Measurements from ENCODE around the gene F2R. TPM values are rescaled to one million over a fixed set of nuclear protein-coding genes. Genes with fewer than 3 reads are reported as not detected.
A peak's percentile ranks its signal among the peaks of the same experiment; 100 is the strongest.
"Not testable (repeated sequence)": the region's sequence is repeated elsewhere in the genome, so short reads cannot be mapped to it uniquely, and the experiment has no call there.

The F2R gene
- total RNA-seq, 4 donors from 2014 or later = 33.8 to 48.6 (median 45.7) TPM

DNA sequence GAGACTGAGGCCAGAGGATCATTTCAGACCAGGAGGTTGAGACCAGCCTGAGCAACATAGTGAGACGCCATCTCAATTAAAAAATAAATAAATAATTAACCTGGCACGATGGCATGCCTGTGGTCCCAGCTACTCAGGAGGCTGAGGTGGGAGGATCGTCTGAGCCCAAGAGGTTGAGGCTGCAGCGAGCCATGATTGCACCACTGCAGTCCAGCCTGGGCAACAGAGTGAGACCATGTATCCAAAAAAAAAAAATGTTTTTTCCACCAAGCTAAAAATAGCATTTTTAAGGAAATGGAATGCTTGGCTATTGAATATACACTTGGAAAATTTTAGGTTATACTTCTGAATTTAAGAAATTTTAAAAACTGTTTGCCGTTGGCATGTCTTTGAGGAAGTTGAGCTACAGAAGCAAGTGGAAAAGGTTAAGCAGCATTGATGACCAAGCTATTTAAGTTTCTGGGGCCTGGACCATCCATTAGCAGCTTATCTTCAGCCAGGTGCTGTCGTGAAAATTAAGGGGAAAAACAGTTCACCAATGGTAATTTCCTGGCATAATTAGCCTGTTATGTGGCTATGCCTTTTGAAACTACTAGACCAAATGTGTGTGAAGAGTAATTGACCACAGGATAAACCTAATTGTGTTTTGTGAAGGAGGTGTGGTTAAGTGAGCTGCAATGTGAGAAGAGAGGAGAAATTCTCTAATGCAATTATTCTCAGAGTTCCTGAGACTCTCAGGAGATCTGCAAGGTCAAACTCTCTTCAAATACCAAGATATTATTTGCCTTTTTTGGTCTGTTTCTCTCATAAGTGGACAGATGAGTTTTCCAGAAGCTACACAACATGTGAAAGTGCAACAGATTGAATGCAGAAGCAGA is 21.0 kb downstream of the F2R start:
- Histone ChIP-seq H3K27ac (no peak overlapping the region), H3K9me3 (no peaks in the 10 kb centered on the region), H3K4me1 (peaks cover 4% of the 10 kb centered on the region), H3K27me3 (no peaks in the 10 kb centered on the region), H3K4me3 (no peak overlapping the region), H3K36me3 (peaks cover 12% of the 10 kb centered on the region)
- WGBS = 82% methylated on average over 6 of the region's 6 CpGs
- no peak for DNase-seq (ENCODE audit: low spot score in 2 of 2)
- TF ChIP-seq POLR2AphosphoS5 (IDR thresholded peaks at IDR 0.05) = no peak
- TF ChIP-seq, protein P1, sequence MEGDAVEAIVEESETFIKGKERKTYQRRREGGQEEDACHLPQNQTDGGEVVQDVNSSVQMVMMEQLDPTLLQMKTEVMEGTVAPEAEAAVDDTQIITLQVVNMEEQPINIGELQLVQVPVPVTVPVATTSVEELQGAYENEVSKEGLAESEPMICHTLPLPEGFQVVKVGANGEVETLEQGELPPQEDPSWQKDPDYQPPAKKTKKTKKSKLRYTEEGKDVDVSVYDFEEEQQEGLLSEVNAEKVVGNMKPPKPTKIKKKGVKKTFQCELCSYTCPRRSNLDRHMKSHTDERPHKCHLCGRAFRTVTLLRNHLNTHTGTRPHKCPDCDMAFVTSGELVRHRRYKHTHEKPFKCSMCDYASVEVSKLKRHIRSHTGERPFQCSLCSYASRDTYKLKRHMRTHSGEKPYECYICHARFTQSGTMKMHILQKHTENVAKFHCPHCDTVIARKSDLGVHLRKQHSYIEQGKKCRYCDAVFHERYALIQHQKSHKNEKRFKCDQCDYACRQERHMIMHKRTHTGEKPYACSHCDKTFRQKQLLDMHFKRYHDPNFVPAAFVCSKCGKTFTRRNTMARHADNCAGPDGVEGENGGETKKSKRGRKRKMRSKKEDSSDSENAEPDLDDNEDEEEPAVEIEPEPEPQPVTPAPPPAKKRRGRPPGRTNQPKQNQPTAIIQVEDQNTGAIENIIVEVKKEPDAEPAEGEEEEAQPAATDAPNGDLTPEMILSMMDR (IDR thresholded peaks at IDR 0.05) = no peak
- no peak for TF ChIP-seq EP300 (IDR thresholded peaks at IDR 0.05)
- no peak for TF ChIP-seq POLR2A (IDR thresholded peaks at IDR 0.05)

GRCh38 chr5:76737846-76738245 is 21.9 kb downstream of the F2R start:
- Histone ChIP-seq H3K4me3 (no peak overlapping the region), H3K36me3 (peaks cover 5% of the 10 kb centered on the region), H3K9me3 (no peaks in the 10 kb centered on the region), H3K4me1 (peaks cover 4% of the 10 kb centered on the region), H3K27me3 (no peaks in the 10 kb centered on the region), H3K27ac (no peak overlapping the region)
- WGBS = 86% methylated on average over 5 of the region's 5 CpGs
- TF ChIP-seq POLR2AphosphoS5 (IDR thresholded peaks at IDR 0.05) = no peak
- no peak for TF ChIP-seq EP300 (IDR thresholded peaks at IDR 0.05)
- no peak for TF ChIP-seq POLR2A (IDR thresholded peaks at IDR 0.05)
- TF ChIP-seq, protein P1 (IDR thresholded peaks at IDR 0.05) = no peak
- DNase-seq (ENCODE audit: low spot score in 2 of 2) = no peak

DNA sequence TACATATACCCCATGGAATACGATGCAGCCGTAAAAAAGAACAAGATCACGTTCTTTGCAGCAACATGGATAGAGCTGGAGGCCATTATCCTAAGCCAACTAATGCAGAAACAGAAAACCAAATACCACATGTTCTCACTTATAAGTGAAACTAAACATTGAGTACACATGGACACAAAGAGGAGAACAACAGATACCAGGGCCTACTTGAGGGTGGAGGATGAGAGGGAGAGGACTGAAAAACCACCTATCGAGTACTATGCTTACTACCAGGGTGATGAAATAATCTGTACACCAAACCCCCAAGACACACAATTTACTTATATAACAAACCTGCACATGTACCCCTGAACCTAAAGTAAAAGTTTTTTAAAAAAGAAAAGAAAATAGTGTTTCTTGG is 25.6 kb downstream of the F2R start:
- DNase-seq (ENCODE audit: low spot score in 2 of 2); H3K4me1 ChIP-seq: not testable (repeated sequence)
- 97% methylated on average over 4 of the region's 4 CpGs for WGBS

GRCh38 chr5:76742583-76742982 is 26.7 kb downstream of the F2R start:
- 92% methylated on average over 4 of the region's 4 CpGs for WGBS
- no peaks in the 10 kb centered on the region for H3K27me3 ChIP-seq

More for the DNA sequence above, 25.6 kb downstream of the F2R start:
- H3K27me3 ChIP-seq, H3K36me3 ChIP-seq, H3K9me3 ChIP-seq, H3K27ac ChIP-seq, H3K4me3 ChIP-seq: not testable (repeated sequence)

GRCh38 chr5:76744632-76745031 is 28.7 kb downstream of the F2R start:
- no peaks in the 10 kb centered on the region for H3K36me3 ChIP-seq
- no peaks in the 10 kb centered on the region for H3K4me1 ChIP-seq

More at GRCh38 chr5:76742583-76742982, 26.7 kb downstream of the F2R start:
- TF ChIP-seq EP300 (IDR thresholded peaks at IDR 0.05) = no peak
- TF ChIP-seq, protein P1 (IDR thresholded peaks at IDR 0.05) = no peak
- no peak for TF ChIP-seq POLR2AphosphoS5 (IDR thresholded peaks at IDR 0.05)
- no peak for TF ChIP-seq POLR2A (IDR thresholded peaks at IDR 0.05)
- Histone ChIP-seq H3K36me3 (no peaks in the 10 kb centered on the region), H3K27ac (no peak overlapping the region), H3K4me1 (no peaks in the 10 kb centered on the region), H3K9me3 (no peaks in the 10 kb centered on the region), H3K4me3 (no peak overlapping the region)
- DNase-seq (ENCODE audit: low spot score in 2 of 2) = no peak

More at GRCh38 chr5:76744632-76745031, 28.7 kb downstream of the F2R start:
- DNase-seq (ENCODE audit: low spot score in 2 of 2) = no peak
- TF ChIP-seq POLR2AphosphoS5 (IDR thresholded peaks at IDR 0.05) = no peak
- TF ChIP-seq EP300 (IDR thresholded peaks at IDR 0.05) = no peak
- TF ChIP-seq, protein P1 (IDR thresholded peaks at IDR 0.05) = no peak
- TF ChIP-seq POLR2A (IDR thresholded peaks at IDR 0.05) = no peak
- Histone ChIP-seq H3K27me3 (no peaks in the 10 kb centered on the region), H3K27ac (peak overlapping the region; percentile 64), H3K4me3 (no peak overlapping the region), H3K9me3 (no peaks in the 10 kb centered on the region)
- WGBS = 77% methylated on average over 2 of the region's 2 CpGs

Measured in suprapubic skin (tissue), 4 donors.